CD8-positive, alpha-beta memory T cell (primary cell): Measurements from ENCODE around the gene CD44. TPM values are rescaled to one million over a fixed set of nuclear protein-coding genes. Genes with fewer than 3 reads are reported as not detected.

Experiments
- CTCF ChIA-PET: fragments of 350-600 bp; sonication (Branson Sonifier 250); formaldehyde crosslinking; loops from one replicate; lab custom pipeline; 2021; ENCODE audit warnings: antibody characterized with exemption; lab: Charles Lee
- POLR2A ChIA-PET: fragments of 350-600 bp; sonication (Branson Sonifier 250); formaldehyde crosslinking; loops from one replicate; lab custom pipeline; 2021; ENCODE audit warnings: antibody characterized with exemption; lab: Charles Lee
- DNase-seq, 5 donors: peaks; one replicate each; pipeline versions ENCODE4 v3.0.0 to v3.0.0-alpha.2; 2020 to 2022; ENCODE audit warnings: mixed read lengths in 1 of 5
- H3K27ac ChIP-seq: one replicate; pipeline ENCODE4 v1.7.0; 2013; ENCODE audit warnings: low read depth, mild to moderate bottlenecking, low read length, moderate library complexity
- H3K27me3 ChIP-seq: 2 replicates; pipeline ENCODE4 v1.7.0; 2013; ENCODE audit warnings: low read length, mild to moderate bottlenecking; ENCODE audit not compliant: insufficient read depth, poor library complexity, severe bottlenecking
- H3K36me3 ChIP-seq: 2 replicates; pipeline ENCODE4 v1.7.0; 2013; ENCODE audit warnings: mild to moderate bottlenecking, low read length, moderate library complexity; ENCODE audit not compliant: insufficient read depth
- H3K4me1 ChIP-seq: 2 replicates; pipeline ENCODE4 v1.7.0; 2013; ENCODE audit warnings: mild to moderate bottlenecking, low read length, moderate library complexity; ENCODE audit not compliant: insufficient read depth
- H3K4me3 ChIP-seq: 2 replicates; pipeline ENCODE4 v1.7.0; 2013; ENCODE audit warnings: mild to moderate bottlenecking, low read length
- H3K9me3 ChIP-seq: 2 replicates; pipeline ENCODE4 v1.7.0; 2013; ENCODE audit warnings: mild to moderate bottlenecking, low read length
- H3K27ac Mint-ChIP-seq, 8 donors: one replicate each; pipeline ENCODE4 v1.8.0; 2020 to 2021; ENCODE audit warnings: mixed read lengths in 8 of 8, mild to moderate bottlenecking in 6 of 8, inconsistent platforms in 3 of 8, moderate library complexity in 3 of 8
- H3K27me3 Mint-ChIP-seq, 2 donors: one replicate each; pipeline ENCODE4 v1.8.0; 2020 to 2021; ENCODE audit warnings: mixed read lengths in 2 of 2, mild to moderate bottlenecking in 1 of 2, moderate library complexity in 1 of 2
- H3K36me3 Mint-ChIP-seq, 3 donors: one replicate each; pipeline ENCODE4 v1.8.0; 2020 to 2021; ENCODE audit warnings: mixed read lengths in 3 of 3, inconsistent platforms in 1 of 3, mild to moderate bottlenecking in 1 of 3
- H3K4me1 Mint-ChIP-seq, 3 donors: one replicate each; pipeline ENCODE4 v1.8.0; 2020 to 2021; ENCODE audit warnings: mixed read lengths in 3 of 3, inconsistent platforms in 1 of 3, mild to moderate bottlenecking in 1 of 3
- H3K4me3 Mint-ChIP-seq, 7 donors: one replicate each; pipeline ENCODE4 v1.8.0; 2020 to 2021; ENCODE audit warnings: mixed read lengths in 7 of 7, mild to moderate bottlenecking in 6 of 7, moderate library complexity in 4 of 7, inconsistent platforms in 2 of 7
- H3K9me3 Mint-ChIP-seq, 5 donors: one replicate each; pipeline ENCODE4 v1.8.0; 2020 to 2022; ENCODE audit warnings: mixed read lengths in 5 of 5, mild to moderate bottlenecking in 3 of 5, moderate library complexity in 2 of 5, inconsistent platforms in 1 of 5
- polyA plus RNA-seq: library from polyadenylated mRNA; unstranded; fragments of 300-500 nt; fragmentation: Illumina TruSeq; gene quantifications from one replicate; pipeline ENCODE4 v1.2.3, GENCODE V29; 2021
- total RNA-seq, 2 experiments: library from RNA; stranded (reverse); gene quantifications; one replicate each; pipeline ENCODE4 v1.2.3, GENCODE V29; 2021

The CD44 gene
- total and polyA plus RNA-seq, 3 experiments from 2014 or later, result 338 to 534 (median 510) TPM

- H3K9me3 Mint-ChIP-seq, result no peaks in the 10 kb centered on the region
- ChIA-PET CTCF (interaction anchor here (2.3 kb wide), 1 partner anchor 50 kb away, joined by 13 read pairs; no protein-coding TSS in a partner anchor), POLR2A (no interaction called here)
- H3K27me3 Mint-ChIP-seq, result no peaks in the 10 kb centered on the region
- peak overlapping the region in 2 of 8 donors; percentile 32 to 98 for H3K27ac Mint-ChIP-seq
- Histone ChIP-seq H3K4me1 (peaks cover 25% of the 10 kb centered on the region), H3K27ac (no peak overlapping the region), H3K36me3 (no peaks in the 10 kb centered on the region), H3K9me3 (no peaks in the 10 kb centered on the region), H3K4me3 (no peak overlapping the region), H3K27me3 (no peaks in the 10 kb centered on the region)
- peaks cover 0 to 9% (median 0%) of the 10 kb centered on the region in 3 donors for H3K36me3 Mint-ChIP-seq
- peaks cover 32 to 35% (median 33%) of the 10 kb centered on the region in 3 donors for H3K4me1 Mint-ChIP-seq
- DNase-seq, result no peak
- H3K4me3 Mint-ChIP-seq, result no peak overlapping the region
Measured at GRCh38 chr11:35255514-35255913, 116.5 kb downstream of the CD44 start.

- POLR2A ChIA-PET, result interaction anchor here (1.8 kb wide), 1 partner anchor 9 kb away, joined by 5 read pairs; no protein-coding TSS in a partner anchor
- no peaks in the 10 kb centered on the region for H3K36me3 ChIP-seq
- peaks cover 31 to 35% (median 32%) of the 10 kb centered on the region in 3 donors for H3K4me1 Mint-ChIP-seq
Measured at GRCh38 chr11:35256296-35256695, 117.3 kb downstream of the CD44 start.

GRCh38 chr11:35257281-35257680, 118.3 kb downstream of the CD44 start:
- Mint-ChIP-seq H3K27ac (peak overlapping the region; percentile 71 to 98 (median 95)), H3K27me3 (no peaks in the 10 kb centered on the region), H3K4me3 (peak overlapping the region in 6 of 7 donors; percentile 19 to 74 (median 60)), H3K9me3 (no peaks in the 10 kb centered on the region), H3K36me3 (peaks cover 0 to 6% (median 0%) of the 10 kb centered on the region in 3 donors), H3K4me1 (peaks cover 31 to 35% (median 32%) of the 10 kb centered on the region in 3 donors)
- Histone ChIP-seq H3K4me3 (peak overlapping the region; percentile 16), H3K27ac (no peak overlapping the region), H3K27me3 (no peaks in the 10 kb centered on the region), H3K4me1 (peaks cover 25% of the 10 kb centered on the region), H3K36me3 (no peaks in the 10 kb centered on the region), H3K9me3 (no peaks in the 10 kb centered on the region)
- ChIA-PET POLR2A (interaction anchor here (0.6 to 1.8 kb wide), 2 partner anchors 10 to 1093 kb away, joined by 3 to 5 read pairs; no protein-coding TSS in a partner anchor), CTCF (interaction anchor here (0.9 to 2.3 kb wide), 2 partner anchors 15 to 48 kb away, joined by 4 to 13 read pairs; no protein-coding TSS in a partner anchor)
- DNase-seq, result peak in 2 of 5 donors; percentile 28 to 48

More at GRCh38 chr11:35256296-35256695, 117.3 kb downstream of the CD44 start:
- peaks cover 25% of the 10 kb centered on the region for H3K4me1 ChIP-seq
- peak overlapping the region in 2 of 7 donors; percentile 8 to 74 for H3K4me3 Mint-ChIP-seq
- no peaks in the 10 kb centered on the region for H3K27me3 ChIP-seq
- H3K27me3 Mint-ChIP-seq, result no peaks in the 10 kb centered on the region
- H3K27ac ChIP-seq, result no peak overlapping the region
- no peak for DNase-seq
- no peaks in the 10 kb centered on the region for H3K9me3 ChIP-seq
- CTCF ChIA-PET, result interaction anchor here (2.3 kb wide), 1 partner anchor 49 kb away, joined by 13 read pairs; no protein-coding TSS in a partner anchor
- H3K36me3 Mint-ChIP-seq, result peaks cover 0 to 9% (median 0%) of the 10 kb centered on the region in 3 donors
- H3K4me3 ChIP-seq, result no peak overlapping the region
- H3K27ac Mint-ChIP-seq, result peak overlapping the region; percentile 64 to 98 (median 94)
- H3K9me3 Mint-ChIP-seq, result no peaks in the 10 kb centered on the region

GRCh38 chr11:35259529-35259928, 120.6 kb downstream of the CD44 start:
- no peaks in the 10 kb centered on the region for H3K9me3 ChIP-seq
- Mint-ChIP-seq H3K4me3 (no peak overlapping the region), H3K36me3 (peaks cover 0 to 6% (median 0%) of the 10 kb centered on the region in 3 donors), H3K4me1 (peaks cover 31 to 35% (median 32%) of the 10 kb centered on the region in 3 donors), H3K9me3 (no peaks in the 10 kb centered on the region), H3K27ac (no peak overlapping the region), H3K27me3 (no peaks in the 10 kb centered on the region)
- no peak overlapping the region for H3K27ac ChIP-seq
- no peaks in the 10 kb centered on the region for H3K27me3 ChIP-seq
- CTCF ChIA-PET, result interaction anchor here (1.2 kb wide), 1 partner anchor 24 kb away, joined by 3 read pairs; no protein-coding TSS in a partner anchor
- H3K4me3 ChIP-seq, result no peak overlapping the region
- POLR2A ChIA-PET, result no interaction called here
- DNase-seq, result no peak
- H3K4me1 ChIP-seq, result peaks cover 25% of the 10 kb centered on the region
- no peaks in the 10 kb centered on the region for H3K36me3 ChIP-seq

GRCh38 chr11:35260342-35260985, 121.5 kb downstream of the CD44 start:
- Mint-ChIP-seq H3K4me3 (no peak overlapping the region), H3K4me1 (peaks cover 27 to 29% (median 28%) of the 10 kb centered on the region in 3 donors)

GRCh38 chr11:35261197-35261596, 122.2 kb downstream of the CD44 start:
- POLR2A ChIA-PET, result no interaction called here

More at GRCh38 chr11:35260342-35260985, 121.5 kb downstream of the CD44 start:
- Mint-ChIP-seq H3K9me3 (no peaks in the 10 kb centered on the region), H3K36me3 (no peaks in the 10 kb centered on the region), H3K27ac (peak overlapping the region in 1 of 8 donors; percentile 37), H3K27me3 (no peaks in the 10 kb centered on the region)
- Histone ChIP-seq H3K9me3 (no peaks in the 10 kb centered on the region), H3K36me3 (no peaks in the 10 kb centered on the region), H3K4me3 (no peak overlapping the region), H3K4me1 (peaks cover 25% of the 10 kb centered on the region), H3K27me3 (no peaks in the 10 kb centered on the region), H3K27ac (no peak overlapping the region)
- POLR2A ChIA-PET, result no interaction called here
- CTCF ChIA-PET, result interaction anchor here (1.2 kb wide), 1 partner anchor 24 kb away, joined by 3 read pairs; no protein-coding TSS in a partner anchor
- no peak for DNase-seq

GRCh38 chr11:35262056-35262455, 123.1 kb downstream of the CD44 start:
- no peaks in the 10 kb centered on the region for H3K9me3 ChIP-seq
- no peaks in the 10 kb centered on the region for H3K27me3 ChIP-seq
- no peak overlapping the region for H3K4me3 ChIP-seq
- peaks cover 13 to 15% (median 14%) of the 10 kb centered on the region in 3 donors for H3K4me1 Mint-ChIP-seq
- POLR2A ChIA-PET, result no interaction called here
- no peaks in the 10 kb centered on the region for H3K36me3 ChIP-seq
- no peak for DNase-seq
- peaks cover 0 to 1% of the 10 kb centered on the region in 2 donors for H3K27me3 Mint-ChIP-seq
- no peak overlapping the region for H3K4me3 Mint-ChIP-seq
- no peak overlapping the region for H3K27ac Mint-ChIP-seq
- CTCF ChIA-PET, result no interaction called here
- peaks cover 19% of the 10 kb centered on the region for H3K4me1 ChIP-seq
- no peak overlapping the region for H3K27ac ChIP-seq
- no peaks in the 10 kb centered on the region for H3K9me3 Mint-ChIP-seq
- peaks cover 0 to 5% (median 0%) of the 10 kb centered on the region in 3 donors for H3K36me3 Mint-ChIP-seq

More at GRCh38 chr11:35261197-35261596, 122.2 kb downstream of the CD44 start:
- H3K4me1 ChIP-seq, result peaks cover 23% of the 10 kb centered on the region
- Mint-ChIP-seq H3K4me3 (no peak overlapping the region), H3K4me1 (peaks cover 22 to 24% (median 22%) of the 10 kb centered on the region in 3 donors), H3K27ac (no peak overlapping the region), H3K36me3 (peaks cover 0 to 3% (median 0%) of the 10 kb centered on the region in 3 donors), H3K27me3 (no peaks in the 10 kb centered on the region), H3K9me3 (no peaks in the 10 kb centered on the region)
- CTCF ChIA-PET, result no interaction called here
- H3K9me3 ChIP-seq, result no peaks in the 10 kb centered on the region
- no peaks in the 10 kb centered on the region for H3K27me3 ChIP-seq
- H3K27ac ChIP-seq, result no peak overlapping the region
- H3K4me3 ChIP-seq, result no peak overlapping the region
- no peaks in the 10 kb centered on the region for H3K36me3 ChIP-seq
- DNase-seq, result no peak

GRCh38 chr11:35262735-35263134, 123.8 kb downstream of the CD44 start:
- POLR2A ChIA-PET, result no interaction called here
- H3K27ac ChIP-seq, result no peak overlapping the region
- no peaks in the 10 kb centered on the region for H3K9me3 Mint-ChIP-seq
- H3K9me3 ChIP-seq, result no peaks in the 10 kb centered on the region
- no peak for DNase-seq
- H3K27ac Mint-ChIP-seq, result no peak overlapping the region
- CTCF ChIA-PET, result no interaction called here
- H3K27me3 ChIP-seq, result no peaks in the 10 kb centered on the region
- peaks cover 13% of the 10 kb centered on the region for H3K4me1 ChIP-seq
- peaks cover 0 to 1% of the 10 kb centered on the region in 2 donors for H3K27me3 Mint-ChIP-seq
- H3K4me3 ChIP-seq, result no peak overlapping the region
- H3K4me3 Mint-ChIP-seq, result no peak overlapping the region
- H3K4me1 Mint-ChIP-seq, result peaks cover 7 to 8% (median 7%) of the 10 kb centered on the region in 3 donors
- peaks cover 0 to 5% (median 0%) of the 10 kb centered on the region in 3 donors for H3K36me3 Mint-ChIP-seq
- H3K36me3 ChIP-seq, result no peaks in the 10 kb centered on the region
